CD4-positive, alpha-beta T cell (primary cell): ENCODE measurements around the gene CASZ1. TPM values are rescaled to one million over a fixed set of nuclear protein-coding genes. Genes with fewer than 3 reads are reported as not detected.

ENCODE experiments used
- ATAC-seq: fragments of 200-7000 bp; cut with Tn5 transposase; one replicate; pipeline ENCODE4 v1.10.0; 2022; ENCODE audit warnings: mild to moderate bottlenecking; ENCODE audit not compliant: poor library complexity
- CTCF ChIA-PET: fragments of 350-600 bp; sonication (Branson Sonifier 250); formaldehyde crosslinking; loops from one replicate; lab custom pipeline; 2021; ENCODE audit warnings: antibody characterized with exemption, inconsistent platforms; lab: Charles Lee
- POLR2A ChIA-PET: fragments of 350-600 bp; sonication (Branson Sonifier 250); formaldehyde crosslinking; loops from one replicate; lab custom pipeline; 2021; ENCODE audit warnings: antibody characterized with exemption, inconsistent platforms; lab: Charles Lee
- DNase-seq, 14 experiments: peaks; one replicate each; pipeline ENCODE4 v3.0.0-alpha.2; 2013 to 2020; ENCODE audit warnings: mixed read lengths in 2 of 14
- H3K27ac ChIP-seq, 2 donors: one replicate each; pipeline versions ENCODE4 v1.5.1 to v1.7.0; 2013; ENCODE audit warnings: low read length in 2 of 2, low read depth in 1 of 2, mild to moderate bottlenecking in 1 of 2
- H3K27me3 ChIP-seq, 2 experiments: 1 replicate in 1 of 2; 2 replicates in 1 of 2; pipeline versions ENCODE4 v1.6.1 to v1.7.0; 2013; ENCODE audit warnings: low read length in 2 of 2, control low read depth in 1 of 2, mild to moderate bottlenecking in 1 of 2, moderate library complexity in 1 of 2; ENCODE audit not compliant: insufficient read depth in 2 of 2, control insufficient read depth in 1 of 2
- H3K36me3 ChIP-seq: one replicate; pipeline ENCODE4 v1.6.1; 2013; ENCODE audit warnings: low read length, control low read depth; ENCODE audit not compliant: insufficient read depth
- H3K4me1 ChIP-seq: one replicate; pipeline ENCODE4 v1.6.1; 2013; ENCODE audit warnings: low read length, control low read depth; ENCODE audit not compliant: insufficient read depth
- H3K4me3 ChIP-seq: one replicate; pipeline ENCODE4 v1.5.1; 2013; ENCODE audit warnings: mild to moderate bottlenecking, low read length, moderate library complexity
- H3K9me3 ChIP-seq, 2 experiments: 1 replicate in 1 of 2; 2 replicates in 1 of 2; pipeline versions ENCODE4 v1.6.1 to v1.7.0; 2013; ENCODE audit warnings: low read length in 2 of 2, mild to moderate bottlenecking in 2 of 2, control low read depth in 1 of 2, moderate library complexity in 1 of 2; ENCODE audit not compliant: control insufficient read depth in 1 of 2, insufficient read depth in 1 of 2
- H3K27ac Mint-ChIP-seq: one replicate; pipeline ENCODE4 v1.8.0; 2020; ENCODE audit warnings: mixed read lengths
- H3K27me3 Mint-ChIP-seq: one replicate; pipeline ENCODE4 v1.8.0; 2021; ENCODE audit warnings: mixed read lengths
- H3K36me3 Mint-ChIP-seq: one replicate; pipeline ENCODE4 v1.8.0; 2021; ENCODE audit warnings: low read depth, mixed read lengths
- H3K4me1 Mint-ChIP-seq: one replicate; pipeline ENCODE4 v1.8.0; 2021; ENCODE audit warnings: low read depth, mixed read lengths
- H3K4me3 Mint-ChIP-seq: one replicate; pipeline ENCODE4 v1.8.0; 2020; ENCODE audit warnings: mild to moderate bottlenecking, mixed read lengths
- H3K9me3 Mint-ChIP-seq: one replicate; pipeline ENCODE4 v1.8.0; 2020; ENCODE audit warnings: mixed read lengths
- intact Hi-C, 2 experiments: fragments of 100-400 bp; cut with DNase I in 1 of 2; cut with micrococcal nuclease in 1 of 2; formaldehyde crosslinking; loops; one replicate each; pipeline versions ENCODE4 v1.15.1 to v1.9.0; 2023 to 2025; cut with DNase I, micrococcal nuclease
- total RNA-seq, 174 experiments: library from RNA in 2 of 174; stranded (reverse) in 2 of 174; gene quantifications; one replicate each; pipeline ENCODE4 v1.2.3 and lab custom pipeline; 2021 to 2026
- TF ChIP-seq, protein P1 (sequence below): fragments of 200-600 bp; IDR thresholded peaks from one replicate; pipeline ENCODE4 v1.8.0; 2022; ENCODE audit warnings: antibody characterized with exemption, mild to moderate bottlenecking

CASZ1 gene
- total RNA-seq, 2 experiments from 2014 or later, result 21.8 to 22.8 TPM

DNA sequence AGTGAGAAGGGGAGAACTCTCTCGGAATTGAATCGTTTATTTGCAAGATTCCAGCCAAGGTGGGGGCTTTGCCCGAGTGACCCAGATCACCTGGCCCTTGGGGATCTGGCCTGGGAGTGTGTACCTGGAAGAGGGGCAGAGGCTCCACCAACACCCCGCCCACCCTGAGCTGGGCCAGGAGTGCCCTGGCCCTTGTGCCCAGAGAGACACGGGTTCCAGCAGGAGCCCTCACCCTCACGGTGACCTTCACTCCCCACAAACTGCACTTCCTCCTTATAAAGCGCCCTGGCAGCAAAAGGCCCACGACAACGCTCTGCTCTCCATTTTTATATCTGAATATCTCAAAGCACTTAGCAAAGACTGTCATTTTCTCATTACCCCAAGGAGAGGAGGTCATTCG is 16.6 kb downstream of the CASZ1 start:
- POLR2A ChIA-PET, result no interaction called here
- Mint-ChIP-seq H3K27ac (no peak overlapping the region), H3K4me3 (no peak overlapping the region), H3K36me3 (no peaks in the 10 kb centered on the region), H3K27me3 (peaks cover 6% of the 10 kb centered on the region), H3K9me3 (no peaks in the 10 kb centered on the region), H3K4me1 (no peaks in the 10 kb centered on the region)
- Histone ChIP-seq H3K27ac (no peak overlapping the region), H3K4me3 (no peak overlapping the region), H3K27me3 (no peaks in the 10 kb centered on the region), H3K36me3 (no peaks in the 10 kb centered on the region), H3K9me3 (no peaks in the 10 kb centered on the region), H3K4me1 (no peaks in the 10 kb centered on the region)
- intact Hi-C loops, result no loop called here
- ATAC-seq, result no peak
- CTCF ChIA-PET, result no interaction called here
- TF ChIP-seq, protein P1, sequence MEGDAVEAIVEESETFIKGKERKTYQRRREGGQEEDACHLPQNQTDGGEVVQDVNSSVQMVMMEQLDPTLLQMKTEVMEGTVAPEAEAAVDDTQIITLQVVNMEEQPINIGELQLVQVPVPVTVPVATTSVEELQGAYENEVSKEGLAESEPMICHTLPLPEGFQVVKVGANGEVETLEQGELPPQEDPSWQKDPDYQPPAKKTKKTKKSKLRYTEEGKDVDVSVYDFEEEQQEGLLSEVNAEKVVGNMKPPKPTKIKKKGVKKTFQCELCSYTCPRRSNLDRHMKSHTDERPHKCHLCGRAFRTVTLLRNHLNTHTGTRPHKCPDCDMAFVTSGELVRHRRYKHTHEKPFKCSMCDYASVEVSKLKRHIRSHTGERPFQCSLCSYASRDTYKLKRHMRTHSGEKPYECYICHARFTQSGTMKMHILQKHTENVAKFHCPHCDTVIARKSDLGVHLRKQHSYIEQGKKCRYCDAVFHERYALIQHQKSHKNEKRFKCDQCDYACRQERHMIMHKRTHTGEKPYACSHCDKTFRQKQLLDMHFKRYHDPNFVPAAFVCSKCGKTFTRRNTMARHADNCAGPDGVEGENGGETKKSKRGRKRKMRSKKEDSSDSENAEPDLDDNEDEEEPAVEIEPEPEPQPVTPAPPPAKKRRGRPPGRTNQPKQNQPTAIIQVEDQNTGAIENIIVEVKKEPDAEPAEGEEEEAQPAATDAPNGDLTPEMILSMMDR, result no peak
- no peak for DNase-seq

DNA sequence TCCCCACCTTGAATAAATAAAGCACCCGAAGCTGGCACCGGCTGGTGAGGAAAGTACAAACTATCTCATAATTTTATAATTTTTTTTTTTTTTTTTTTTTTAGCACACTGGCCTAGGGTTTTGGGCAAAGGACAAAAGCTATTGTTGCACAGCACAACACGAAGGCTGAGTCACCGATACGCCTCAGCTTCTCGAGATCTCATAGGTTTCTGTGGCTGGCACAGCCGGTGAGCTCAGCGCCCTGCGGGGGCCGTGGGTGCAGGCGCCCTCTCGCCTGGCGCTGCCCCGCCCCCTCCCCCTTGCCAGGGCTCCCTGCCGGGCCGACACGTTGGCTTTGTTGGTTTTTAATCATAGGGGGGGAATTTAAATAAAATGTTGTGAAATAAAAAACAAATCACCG is 17.2 kb downstream of the CASZ1 start:
- Mint-ChIP-seq H3K9me3 (no peaks in the 10 kb centered on the region), H3K27ac (no peak overlapping the region), H3K4me3 (no peak overlapping the region), H3K27me3 (peaks cover 5% of the 10 kb centered on the region), H3K36me3 (no peaks in the 10 kb centered on the region), H3K4me1 (no peaks in the 10 kb centered on the region)
- no peaks in the 10 kb centered on the region for H3K9me3 ChIP-seq
- intact Hi-C loops, result no loop called here
- ATAC-seq (no peak), DNase-seq (no peak)
- no peak overlapping the region for H3K4me3 ChIP-seq
- no peaks in the 10 kb centered on the region for H3K27me3 ChIP-seq
- no peaks in the 10 kb centered on the region for H3K4me1 ChIP-seq
- POLR2A ChIA-PET, result no interaction called here
- no peak overlapping the region for H3K27ac ChIP-seq
- TF ChIP-seq, protein P1, result no peak
- no peaks in the 10 kb centered on the region for H3K36me3 ChIP-seq
- CTCF ChIA-PET, result no interaction called here

DNA sequence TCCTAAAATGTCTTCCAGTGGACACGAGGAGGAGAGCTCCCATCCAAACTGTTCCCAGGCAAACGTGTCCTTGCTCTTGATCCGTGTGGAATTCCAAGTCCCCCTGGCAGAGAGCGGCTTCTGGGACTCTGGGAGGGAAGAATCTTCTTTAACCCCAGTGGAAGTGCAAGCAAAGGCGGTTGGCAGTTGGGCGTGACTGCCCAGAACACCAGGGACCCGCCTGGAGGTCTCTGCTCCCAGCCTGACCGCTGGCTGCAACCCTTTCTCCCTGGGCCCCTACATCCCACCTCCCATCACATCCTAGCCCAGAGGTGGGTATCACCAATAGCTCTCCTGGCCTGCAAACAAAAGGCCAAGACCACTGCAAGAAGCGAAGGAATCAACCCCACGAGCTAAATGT is 17.8 kb downstream of the CASZ1 start:
- ChIA-PET POLR2A (no interaction called here), CTCF (no interaction called here)
- H3K9me3 ChIP-seq, result no peaks in the 10 kb centered on the region
- intact Hi-C loops, result no loop called here
- no peak overlapping the region for H3K27ac ChIP-seq
- TF ChIP-seq, protein P1, result no peak
- no peak overlapping the region for H3K4me3 Mint-ChIP-seq
- no peak overlapping the region for H3K4me3 ChIP-seq
- no peaks in the 10 kb centered on the region for H3K27me3 Mint-ChIP-seq
- no peaks in the 10 kb centered on the region for H3K4me1 Mint-ChIP-seq
- H3K4me1 ChIP-seq, result no peaks in the 10 kb centered on the region
- no peaks in the 10 kb centered on the region for H3K36me3 Mint-ChIP-seq
- no peaks in the 10 kb centered on the region for H3K27me3 ChIP-seq
- no peak for ATAC-seq
- no peaks in the 10 kb centered on the region for H3K9me3 Mint-ChIP-seq
- H3K27ac Mint-ChIP-seq, result no peak overlapping the region
- no peak for DNase-seq
- H3K36me3 ChIP-seq, result no peaks in the 10 kb centered on the region
